ENCODE data around the gene SGMS1.

SGMS1 gene

DNA sequence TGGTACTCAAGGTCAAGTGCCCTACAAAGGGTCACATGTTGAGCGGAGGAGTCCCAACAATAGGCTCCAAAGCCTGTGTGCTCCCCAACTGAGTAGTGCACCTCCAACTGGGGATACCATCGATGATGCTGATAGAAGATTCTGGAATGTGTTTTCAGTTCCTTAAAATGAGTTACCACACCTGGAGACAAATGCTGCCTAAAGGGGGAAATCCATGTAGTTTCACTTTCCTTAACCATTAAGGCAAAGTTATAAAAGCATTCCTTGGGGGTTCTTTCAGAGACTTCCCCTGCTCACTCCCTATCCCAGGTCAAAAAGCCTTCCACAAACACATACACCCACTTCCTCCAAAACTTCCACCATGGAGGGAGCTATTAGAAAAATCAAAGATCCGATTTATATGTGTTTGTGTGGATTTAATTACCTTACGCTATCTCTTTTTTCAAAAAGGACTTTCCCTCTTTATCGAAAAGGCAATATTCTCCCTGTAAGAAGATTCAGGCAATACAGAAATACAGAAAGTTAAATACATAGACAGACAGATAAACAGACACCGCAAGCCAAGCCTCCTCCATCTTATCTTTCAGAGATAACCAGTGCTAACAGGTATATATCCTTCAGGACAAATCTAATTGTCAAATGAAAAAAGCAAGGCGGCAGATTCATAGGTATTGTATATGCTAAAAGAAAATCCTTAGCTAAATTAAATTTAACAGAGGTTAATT lies 236.6 kb downstream of the SGMS1 start:
- H3K4me3 ChIP-seq (ENCODE audit: control insufficient read depth, low read depth, low read length): no peak overlapping the region
- DNase-seq (ENCODE audit: low read depth): no peak
- no peak for TF ChIP-seq CTCF (conservative IDR thresholded peaks at IDR 0.05; ENCODE audit: control insufficient read depth, insufficient read depth, low read depth, low read length)

DNA sequence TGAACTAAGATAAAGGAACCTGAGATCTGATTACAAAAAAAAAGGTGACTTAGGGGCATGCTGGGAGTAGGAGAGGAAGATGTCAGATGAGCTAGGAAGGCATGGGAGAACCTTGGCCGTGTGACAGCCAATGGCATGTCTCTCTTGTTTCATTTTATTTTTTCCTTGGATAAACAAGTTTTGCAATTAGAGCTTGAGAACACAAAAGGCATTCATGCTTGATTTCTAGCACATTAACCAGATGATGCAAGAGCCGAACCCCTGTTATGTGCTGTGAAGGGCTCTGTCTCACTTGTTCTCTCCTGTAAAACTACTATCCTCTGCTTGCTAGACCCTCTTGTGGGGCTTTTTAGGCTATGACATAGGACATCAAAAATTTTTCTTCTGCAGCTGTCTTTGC lies 238.1 kb downstream of the SGMS1 start:
- no peak overlapping the region for H3K4me3 ChIP-seq (ENCODE audit: control insufficient read depth, low read depth, low read length)
- peak; percentile 49 for DNase-seq (ENCODE audit: low read depth)

DNA sequence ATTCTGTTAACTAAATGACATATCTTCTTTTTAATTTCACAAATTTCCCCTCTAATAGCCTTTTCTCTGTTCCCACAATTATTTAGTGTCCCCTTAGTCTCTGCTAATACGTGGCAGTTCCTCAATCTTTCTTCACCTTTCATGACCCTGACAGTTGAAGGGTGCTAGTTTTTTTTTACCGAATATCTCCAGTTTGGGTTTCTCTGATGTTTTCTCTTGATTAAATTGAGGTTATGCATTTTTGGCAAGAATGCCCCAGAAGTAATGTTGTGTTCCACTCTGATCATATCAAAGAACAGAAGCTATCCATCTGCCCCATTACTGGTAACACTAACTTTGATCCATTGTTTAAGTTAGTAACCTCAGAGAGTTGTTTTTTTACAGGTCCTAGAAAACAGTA lies 238.9 kb downstream of the SGMS1 start:
- no peak for TF ChIP-seq CTCF (conservative IDR thresholded peaks at IDR 0.05; ENCODE audit: control insufficient read depth, insufficient read depth, low read depth, low read length)
- no peak for DNase-seq (ENCODE audit: low read depth)
- H3K4me3 ChIP-seq (ENCODE audit: control insufficient read depth, low read depth, low read length): no peak overlapping the region

More for the DNA sequence above, 238.1 kb downstream of the SGMS1 start:
- TF ChIP-seq CTCF (conservative IDR thresholded peaks at IDR 0.05; ENCODE audit: control insufficient read depth, insufficient read depth, low read depth, low read length): no peak

- no peak for TF ChIP-seq CTCF (conservative IDR thresholded peaks at IDR 0.05; ENCODE audit: control insufficient read depth, insufficient read depth, low read depth, low read length)
- no peak overlapping the region for H3K4me3 ChIP-seq (ENCODE audit: control insufficient read depth, low read depth, low read length)
Observed at GRCh38 chr10:50384238-50384637, 239.5 kb downstream of the SGMS1 start.

GRCh38 chr10:50382576-50383023 lies 241.2 kb downstream of the SGMS1 start:
- H3K4me3 ChIP-seq (ENCODE audit: control insufficient read depth, low read depth, low read length): no peak overlapping the region
- DNase-seq (ENCODE audit: low read depth): peak; percentile 51
- no peak for TF ChIP-seq CTCF (conservative IDR thresholded peaks at IDR 0.05; ENCODE audit: control insufficient read depth, insufficient read depth, low read depth, low read length)

More at GRCh38 chr10:50384238-50384637, 239.5 kb downstream of the SGMS1 start:
- DNase-seq (ENCODE audit: low read depth): no peak

DNA sequence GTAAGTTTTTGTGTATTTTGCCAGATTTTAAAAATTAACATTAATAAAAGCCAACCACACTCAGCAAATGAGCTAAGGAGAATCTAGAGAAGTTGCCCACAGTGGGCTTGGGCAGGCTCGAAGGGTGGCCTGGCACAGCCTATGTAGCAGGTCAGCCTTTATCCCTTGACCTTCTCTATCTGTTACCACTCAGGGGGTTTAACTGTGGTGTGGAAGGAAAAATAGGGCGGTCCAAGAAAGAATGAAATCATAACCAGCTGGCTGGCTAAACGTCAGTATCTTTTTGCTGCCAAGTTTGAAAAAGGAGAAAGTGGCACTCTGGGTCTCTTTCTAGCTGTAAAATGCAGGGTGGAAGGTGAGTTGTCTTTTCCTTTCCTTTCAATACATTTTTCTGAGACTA lies 242.1 kb downstream of the SGMS1 start:
- TF ChIP-seq CTCF (conservative IDR thresholded peaks at IDR 0.05; ENCODE audit: control insufficient read depth, insufficient read depth, low read depth, low read length): no peak
- peak; percentile 64 for DNase-seq (ENCODE audit: low read depth)

More for the DNA sequence above, 242.1 kb downstream of the SGMS1 start:
- H3K4me3 ChIP-seq (ENCODE audit: control insufficient read depth, low read depth, low read length): no peak overlapping the region

All from fibroblast of mammary gland (primary cell).